ENCODE measurements around the gene TSPEAR. TPM values are rescaled to one million over a fixed set of nuclear protein-coding genes. Genes with fewer than 3 reads are reported as not detected.

TSPEAR gene
- total RNA-seq, 4 donors from 2014 or later, result 0.18 to 0.69 (median 0.51) TPM; not detected in 1

- no peak for DNase-seq
- Histone ChIP-seq H3K9me3 (no peaks in the 10 kb centered on the region), H3K4me1 (no peaks in the 10 kb centered on the region), H3K36me3 (no peaks in the 10 kb centered on the region), H3K4me3 (no peak overlapping the region), H3K27ac (no peak overlapping the region), H3K27me3 (no peaks in the 10 kb centered on the region)
- intact Hi-C loops (cut with DNase I; ENCODE audit: low total_unique reads), result no loop called here
- TF ChIP-seq CTCF (IDR thresholded peaks at IDR 0.05) (no peak), POLR2A (IDR thresholded peaks at IDR 0.05) (no peak)
These were observed 96.4 kb downstream of the TSPEAR start for GRCh38 chr21:44614961-44615391.

GRCh38 chr21:44614161-44614631 is 97.2 kb downstream of the TSPEAR start:
- no peak for DNase-seq
- TF ChIP-seq CTCF (IDR thresholded peaks at IDR 0.05), result no peak
- no peak for TF ChIP-seq POLR2A (IDR thresholded peaks at IDR 0.05)
- no peaks in the 10 kb centered on the region for H3K4me1 ChIP-seq
- no peak overlapping the region for H3K27ac ChIP-seq
- intact Hi-C loops (cut with DNase I; ENCODE audit: low total_unique reads), result no loop called here
- H3K27me3 ChIP-seq, result no peaks in the 10 kb centered on the region
- no peak overlapping the region for H3K4me3 ChIP-seq
- H3K36me3 ChIP-seq, result no peaks in the 10 kb centered on the region
- H3K9me3 ChIP-seq, result peaks cover 0 to 1% of the 10 kb centered on the region in 2 donors

GRCh38 chr21:44613386-44614155 is 97.8 kb downstream of the TSPEAR start:
- intact Hi-C loops (cut with DNase I; ENCODE audit: low total_unique reads), result no loop called here
- H3K4me1 ChIP-seq, result no peaks in the 10 kb centered on the region
- no peak for DNase-seq
- no peaks in the 10 kb centered on the region for H3K27me3 ChIP-seq
- no peaks in the 10 kb centered on the region for H3K36me3 ChIP-seq
- no peak overlapping the region for H3K4me3 ChIP-seq
- no peak overlapping the region for H3K27ac ChIP-seq
- TF ChIP-seq POLR2A (IDR thresholded peaks at IDR 0.05) (no peak), CTCF (IDR thresholded peaks at IDR 0.05) (no peak)
- peaks cover 0 to 2% of the 10 kb centered on the region in 2 donors for H3K9me3 ChIP-seq

GRCh38 chr21:44612669-44613229 is 98.6 kb downstream of the TSPEAR start:
- TF ChIP-seq POLR2A (IDR thresholded peaks at IDR 0.05), result no peak
- no peak for TF ChIP-seq CTCF (IDR thresholded peaks at IDR 0.05)
- H3K4me1 ChIP-seq, result no peaks in the 10 kb centered on the region
- no peaks in the 10 kb centered on the region for H3K27me3 ChIP-seq
- no peak for DNase-seq
- H3K4me3 ChIP-seq, result no peak overlapping the region
- intact Hi-C loops (cut with DNase I; ENCODE audit: low total_unique reads), result no loop called here
- peaks cover 0 to 2% of the 10 kb centered on the region in 2 donors for H3K9me3 ChIP-seq
- no peaks in the 10 kb centered on the region for H3K36me3 ChIP-seq
- no peak overlapping the region for H3K27ac ChIP-seq

- no peak for TF ChIP-seq POLR2A (IDR thresholded peaks at IDR 0.05)
- TF ChIP-seq CTCF (IDR thresholded peaks at IDR 0.05), result no peak
- Histone ChIP-seq H3K27me3 (no peaks in the 10 kb centered on the region), H3K4me3 (no peak within 1 kb of the TSS), H3K27ac (no peak within 1 kb of the TSS), H3K36me3 (no peaks in the 10 kb centered on the region), H3K4me1 (no peaks in the 10 kb centered on the region), H3K9me3 (peaks cover 0 to 2% of the 10 kb centered on the region in 2 donors)
- no peak for DNase-seq
- intact Hi-C loops (cut with DNase I; ENCODE audit: low total_unique reads), result no loop called here
These were observed 99.3 kb downstream of the TSPEAR start, which contains the start of gene KRTAP10-8 for GRCh38 chr21:44612029-44612486. TSS of gene KRTAP10-8 (plus strand) at chr21:44612079. CDS start at chr21:44612101, 22 bp downstream.
